ENCODE data around the gene NEAT1. TPM values are rescaled to one million over a fixed set of nuclear protein-coding genes. Genes with fewer than 3 reads are reported as not detected.
"Not testable (repeated sequence)": the region's sequence is repeated elsewhere in the genome, so short reads cannot be mapped to it uniquely, and the experiment has no call there.

NEAT1 gene
- total RNA-seq, 1 donor from 2014 or later: 411 TPM

DNA sequence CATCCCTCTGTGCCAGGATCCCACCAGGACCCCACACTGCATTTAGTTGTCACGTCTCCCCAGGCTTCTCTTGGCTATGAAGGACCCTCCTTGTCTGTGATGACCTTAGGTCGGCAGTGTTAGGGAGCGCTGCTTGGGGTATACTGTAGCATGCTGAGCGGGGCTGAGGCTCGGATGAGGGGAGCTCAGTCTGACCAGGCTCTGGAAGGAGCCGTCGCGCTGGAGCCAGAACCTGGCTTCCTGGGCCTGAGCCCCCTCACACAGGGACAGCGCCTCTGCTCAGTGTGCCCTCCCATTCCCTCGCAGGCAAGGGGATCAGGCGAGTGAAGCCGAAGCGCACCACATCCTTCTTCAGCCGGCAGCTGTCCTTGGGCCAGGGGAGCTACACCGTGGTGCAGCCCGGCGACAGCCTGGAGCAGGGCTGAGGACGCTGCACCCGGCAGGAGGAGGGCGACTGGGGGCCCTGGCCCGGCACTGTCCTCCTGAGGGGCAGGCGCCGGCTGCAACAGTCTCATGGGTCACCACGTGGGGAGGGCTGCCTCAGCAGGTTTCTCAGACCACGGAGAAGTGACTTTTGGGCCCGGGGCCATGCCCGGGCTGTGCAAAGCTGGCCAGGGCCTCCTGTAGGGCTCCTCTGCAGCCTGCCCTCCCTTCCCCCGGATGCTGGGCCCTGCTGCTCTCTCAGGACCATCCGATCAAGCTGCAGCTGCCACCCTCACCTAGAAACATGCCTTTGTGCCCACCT lies 11.5 kb upstream of the NEAT1 start:
- Mint-ChIP-seq H3K4me1 (peaks cover 6% of the 10 kb centered on the region), H3K36me3 (ENCODE audit: low read depth) (peaks cover 36% of the 10 kb centered on the region), H3K27me3 (no peaks in the 10 kb centered on the region), H3K27ac (no peak overlapping the region), H3K9me3 (no peaks in the 10 kb centered on the region), H3K4me3 (no peak overlapping the region)
- DNase-seq: no peak
- intact Hi-C loops (cut with micrococcal nuclease): no loop called here

DNA sequence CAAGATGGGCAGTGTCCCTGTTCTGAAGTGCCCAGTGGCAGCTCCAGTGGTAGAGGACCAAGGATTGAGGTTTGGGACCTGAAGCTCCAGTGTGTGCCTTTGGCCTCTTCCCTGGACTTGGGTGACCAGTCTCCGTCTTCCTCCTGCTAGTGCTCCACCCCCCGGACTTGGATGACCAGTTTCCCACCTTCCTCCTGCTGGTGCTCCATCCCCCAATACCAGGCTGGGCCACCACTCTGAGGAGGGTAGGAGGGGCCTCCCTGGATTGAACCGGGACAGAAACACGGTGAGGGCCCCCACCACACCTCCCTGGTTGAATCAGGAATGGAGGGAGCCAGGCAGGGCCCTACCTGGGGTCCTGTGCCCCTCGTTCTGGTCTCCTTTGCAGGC lies 10.9 kb upstream of the NEAT1 start:
- intact Hi-C loops (cut with micrococcal nuclease): no loop called here
- H3K4me3 Mint-ChIP-seq: no peak overlapping the region
- H3K27me3 Mint-ChIP-seq: no peaks in the 10 kb centered on the region
- no peak for DNase-seq
- H3K4me1 Mint-ChIP-seq: peaks cover 10% of the 10 kb centered on the region
- H3K27ac Mint-ChIP-seq: no peak overlapping the region
- H3K9me3 Mint-ChIP-seq: no peaks in the 10 kb centered on the region
- H3K36me3 Mint-ChIP-seq (ENCODE audit: low read depth): peaks cover 34% of the 10 kb centered on the region

DNA sequence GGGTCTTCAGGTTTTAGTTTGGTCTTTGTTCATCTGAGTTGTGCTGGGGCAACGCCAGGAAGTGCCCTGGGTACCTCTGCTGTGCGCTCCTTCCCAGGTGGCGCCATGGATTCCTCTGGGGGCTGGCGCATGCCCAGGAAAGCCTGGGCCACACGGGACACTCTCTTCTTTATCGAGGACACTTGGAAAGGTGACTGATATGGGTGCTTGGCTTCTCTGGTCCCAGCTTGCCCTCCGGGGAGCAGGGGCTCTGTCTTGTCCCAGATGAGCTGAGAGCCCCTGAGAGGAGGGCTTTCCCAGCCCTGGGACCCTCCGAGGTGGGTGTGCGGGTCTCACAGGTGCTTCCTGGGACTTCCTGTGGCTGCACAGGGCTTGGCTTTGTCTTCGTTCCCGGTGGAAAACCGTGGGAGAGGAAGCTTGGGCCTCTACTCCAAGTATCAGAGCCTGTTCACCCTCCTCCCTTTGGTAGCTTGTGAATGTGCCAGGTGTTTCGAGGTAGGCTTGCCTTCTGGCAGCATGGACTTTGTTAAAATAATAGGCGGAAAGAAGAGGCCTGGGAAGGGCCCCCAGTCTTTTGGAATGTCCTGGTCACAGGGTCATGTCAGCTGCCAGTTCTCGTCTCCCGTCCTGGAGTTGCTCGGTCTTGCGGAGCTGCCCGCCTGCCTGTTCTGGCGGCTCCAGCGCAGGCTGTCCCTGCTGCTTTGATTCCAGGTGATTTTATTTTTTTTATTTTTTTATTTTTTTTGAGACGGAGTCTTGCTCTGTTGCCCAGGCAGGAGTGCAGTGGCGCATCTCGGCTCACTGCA lies 10.1 kb upstream of the NEAT1 start:
- intact Hi-C loops (cut with micrococcal nuclease): no loop called here
- no peak overlapping the region for H3K27ac Mint-ChIP-seq
- no peak overlapping the region for H3K4me3 Mint-ChIP-seq
- H3K4me1 Mint-ChIP-seq: peaks cover 18% of the 10 kb centered on the region
- H3K27me3 Mint-ChIP-seq: no peaks in the 10 kb centered on the region
- no peak for DNase-seq
- H3K9me3 Mint-ChIP-seq: no peaks in the 10 kb centered on the region
- H3K36me3 Mint-ChIP-seq (ENCODE audit: low read depth): peaks cover 29% of the 10 kb centered on the region

DNA sequence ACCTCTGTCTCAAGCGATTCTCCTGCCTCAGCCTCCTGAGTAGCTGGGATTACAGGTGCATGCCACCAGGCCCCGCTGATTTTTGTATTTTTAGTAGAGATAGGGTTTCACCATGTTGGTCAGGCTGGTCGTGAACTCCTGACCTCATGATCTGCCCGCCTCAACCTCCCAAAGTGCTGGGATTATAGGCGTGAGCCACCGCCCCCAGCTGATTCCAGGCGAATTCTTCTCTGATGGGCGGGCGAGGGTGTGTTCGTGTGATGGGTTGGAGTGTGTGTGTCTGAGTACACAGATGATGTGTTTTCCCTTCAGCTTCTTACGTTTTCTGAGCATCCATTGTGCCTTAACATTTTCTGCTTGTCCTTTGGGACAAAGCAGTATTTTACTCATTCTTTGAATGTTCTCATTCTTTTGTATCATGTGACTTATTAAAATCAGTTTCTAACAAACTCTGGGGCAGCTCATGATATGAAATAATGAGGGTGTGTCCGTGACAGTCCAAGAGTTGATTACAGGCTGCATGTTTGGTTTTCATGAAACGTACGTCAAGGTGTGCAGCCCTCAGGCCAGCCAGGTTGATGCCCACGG lies 9.4 kb upstream of the NEAT1 start:
- H3K9me3 Mint-ChIP-seq; intact Hi-C loops (cut with micrococcal nuclease); H3K4me3 Mint-ChIP-seq; H3K27me3 Mint-ChIP-seq; DNase-seq; H3K27ac Mint-ChIP-seq: not testable (repeated sequence)
- H3K36me3 Mint-ChIP-seq (ENCODE audit: low read depth): peaks cover 29% of the 10 kb centered on the region
- H3K4me1 Mint-ChIP-seq: peaks cover 25% of the 10 kb centered on the region

DNA sequence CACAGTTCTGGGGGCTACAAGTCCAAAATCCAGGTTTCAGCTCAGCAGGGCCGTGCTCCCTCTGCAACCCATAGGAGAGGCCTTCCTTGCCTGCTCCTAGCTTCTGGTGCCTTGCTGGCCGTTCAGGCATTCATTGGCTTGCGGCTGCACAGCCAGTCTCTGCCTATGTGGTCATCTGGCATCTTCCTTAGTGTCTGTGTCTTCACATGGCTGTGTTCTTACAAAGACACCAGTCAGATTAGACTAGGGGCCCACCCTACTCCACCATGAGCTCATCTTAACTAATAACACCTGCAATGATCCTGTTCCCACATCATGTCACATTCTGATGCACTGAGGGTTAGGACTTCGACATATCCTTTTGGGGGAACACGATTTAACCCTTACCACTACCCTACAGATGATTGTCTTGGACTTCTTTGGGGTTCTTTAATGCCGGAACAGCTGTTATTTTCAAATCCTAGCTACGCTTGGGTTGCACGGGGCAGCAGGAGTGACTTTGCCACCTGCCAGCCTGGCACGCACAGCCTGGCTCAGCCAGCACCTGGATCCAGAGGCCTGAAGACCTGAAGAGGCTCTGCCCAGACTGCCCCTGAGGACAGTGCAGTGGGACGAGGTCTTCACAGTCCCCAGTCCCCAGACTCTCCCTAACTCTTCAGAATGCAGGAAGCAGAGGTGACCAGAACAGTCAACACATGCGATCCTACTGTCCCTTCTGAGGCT lies 7.7 kb upstream of the NEAT1 start:
- Mint-ChIP-seq H3K4me1 (peaks cover 37% of the 10 kb centered on the region), H3K36me3 (ENCODE audit: low read depth) (peaks cover 17% of the 10 kb centered on the region), H3K9me3 (no peaks in the 10 kb centered on the region), H3K27me3 (no peaks in the 10 kb centered on the region), H3K4me3 (no peak overlapping the region), H3K27ac (peak overlapping the region; percentile 9)
- intact Hi-C loops (cut with micrococcal nuclease): no loop called here
- DNase-seq: no peak

DNA sequence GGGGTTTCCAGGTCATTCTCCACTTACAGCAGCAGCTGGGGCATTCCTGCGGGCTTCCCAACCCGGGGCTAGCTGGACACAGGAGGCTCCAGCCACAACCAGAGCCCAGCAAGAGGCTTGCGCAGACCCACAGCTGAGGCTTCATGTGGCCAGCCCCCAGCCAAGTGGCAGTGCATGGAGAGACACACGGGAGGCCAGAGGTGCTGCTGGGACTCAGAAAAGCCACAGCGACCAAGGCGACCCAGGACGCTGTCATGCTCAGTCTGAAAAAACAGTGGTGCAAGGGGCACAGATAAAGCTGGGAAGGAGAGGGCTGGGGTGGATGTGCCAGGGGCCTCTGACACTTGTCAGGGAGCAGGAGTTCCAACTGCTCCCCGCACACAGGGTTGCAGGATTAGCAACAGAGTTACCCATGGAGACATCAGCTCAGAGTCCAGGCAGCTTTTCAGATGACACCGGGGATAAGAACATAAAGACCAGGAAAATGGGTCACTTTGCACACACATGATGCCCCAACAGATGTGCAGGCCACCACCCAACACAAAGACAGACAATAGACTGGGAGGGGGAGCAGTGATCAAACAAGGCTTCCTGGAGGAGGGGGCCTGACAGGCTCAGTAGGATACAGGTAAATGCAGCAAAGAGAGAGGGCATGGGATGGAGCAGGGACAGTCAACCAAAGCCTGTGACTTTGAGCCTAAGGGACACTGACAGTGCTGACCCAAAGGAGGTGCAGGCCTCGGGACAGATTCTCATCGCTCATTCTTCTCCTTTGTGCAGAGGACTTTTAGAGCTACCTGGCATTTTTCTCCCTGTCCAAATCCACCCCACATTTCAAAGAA lies 6.9 kb upstream of the NEAT1 start:
- intact Hi-C loops (cut with micrococcal nuclease): loop anchor here (1.0 to 2.0 kb wide), 4 partner anchors 18 to 95 kb away; no protein-coding TSS in a partner anchor
- H3K4me3 Mint-ChIP-seq: peak overlapping the region; percentile 100
- peaks cover 17% of the 10 kb centered on the region for H3K36me3 Mint-ChIP-seq (ENCODE audit: low read depth)
- peak overlapping the region; percentile 100 for H3K27ac Mint-ChIP-seq
- no peak for DNase-seq
- H3K4me1 Mint-ChIP-seq: peaks cover 41% of the 10 kb centered on the region
- no peaks in the 10 kb centered on the region for H3K27me3 Mint-ChIP-seq
- H3K9me3 Mint-ChIP-seq: no peaks in the 10 kb centered on the region

DNA sequence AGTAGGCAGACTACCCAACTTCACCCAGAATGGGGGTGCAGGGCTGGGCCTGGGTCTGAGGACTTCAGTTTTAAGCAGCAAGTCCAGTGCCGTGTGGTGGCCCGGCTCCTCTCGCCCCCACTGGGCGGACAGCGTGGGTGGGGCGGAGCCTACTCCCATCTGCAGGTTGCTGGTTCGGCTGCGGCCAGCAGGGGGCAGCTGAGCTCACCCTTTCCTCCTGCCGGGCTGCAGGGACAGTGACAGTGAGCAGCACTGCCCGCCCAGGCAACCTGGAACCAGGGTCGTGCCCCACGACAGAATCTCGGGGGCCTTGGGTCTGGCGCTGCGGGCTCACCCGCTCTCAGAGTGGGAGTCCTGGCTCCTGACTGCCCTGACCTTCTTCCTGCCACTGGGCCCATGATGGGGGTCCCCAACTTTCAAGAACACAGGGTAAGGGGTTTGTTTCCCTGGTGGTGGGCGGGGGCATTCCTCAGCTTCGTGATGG lies 6.2 kb upstream of the NEAT1 start:
- peak; percentile 98 for DNase-seq
- no peaks in the 10 kb centered on the region for H3K9me3 Mint-ChIP-seq
- H3K27me3 Mint-ChIP-seq: no peaks in the 10 kb centered on the region
- H3K4me3 Mint-ChIP-seq: peak overlapping the region; percentile 100
- H3K36me3 Mint-ChIP-seq (ENCODE audit: low read depth): peaks cover 16% of the 10 kb centered on the region
- intact Hi-C loops (cut with micrococcal nuclease): loop anchor here (1.0 to 2.0 kb wide), 4 partner anchors 17 to 94 kb away; no protein-coding TSS in a partner anchor
- peaks cover 46% of the 10 kb centered on the region for H3K4me1 Mint-ChIP-seq
- peak overlapping the region; percentile 100 for H3K27ac Mint-ChIP-seq

DNA sequence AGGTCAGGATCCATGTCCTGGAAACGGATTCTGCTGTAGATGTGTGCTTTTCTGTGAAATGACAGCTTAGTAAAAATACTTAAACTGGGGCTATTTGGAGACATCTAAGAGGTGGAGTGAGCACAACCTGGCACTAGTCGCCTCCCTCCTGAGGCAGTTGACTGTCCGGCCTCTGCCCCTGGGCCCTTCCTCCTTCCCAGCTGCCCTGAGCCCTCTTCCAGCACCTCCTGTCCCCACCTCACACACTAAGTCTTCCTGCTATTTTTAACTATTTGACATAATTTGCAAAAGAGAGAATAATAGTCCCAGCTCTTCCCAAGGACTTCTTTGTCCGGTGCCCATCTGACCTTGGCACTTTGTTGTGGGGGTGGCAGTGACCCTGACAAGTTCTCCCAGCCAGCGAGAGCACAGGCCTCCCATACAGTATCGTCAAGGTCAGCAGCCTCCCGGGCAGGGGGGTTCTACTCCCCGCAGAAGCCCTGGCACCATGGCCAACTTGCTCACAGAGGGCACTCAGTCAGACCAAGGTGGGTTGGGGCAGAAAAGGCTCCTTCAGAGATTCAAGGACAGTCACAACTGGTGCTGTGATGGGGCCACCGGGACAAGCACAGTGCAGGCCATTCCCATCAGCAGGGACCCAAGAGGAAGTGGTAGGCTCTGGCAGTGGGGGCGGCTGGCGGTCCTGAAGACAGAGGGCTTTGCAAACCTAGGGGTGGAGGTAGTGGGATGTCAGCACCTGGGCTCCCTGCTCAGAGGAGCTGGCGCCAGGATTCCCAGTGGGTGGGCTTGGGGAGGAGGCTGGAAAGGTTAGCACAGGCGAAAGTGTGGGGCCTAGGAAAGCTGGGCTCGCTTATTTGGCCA lies 5.5 kb upstream of the NEAT1 start:
- intact Hi-C loops (cut with micrococcal nuclease): loop anchor here (1.0 to 2.0 kb wide), 4 partner anchors 16 to 93 kb away; no protein-coding TSS in a partner anchor
- Mint-ChIP-seq H3K36me3 (ENCODE audit: low read depth) (peaks cover 13% of the 10 kb centered on the region), H3K4me1 (peaks cover 47% of the 10 kb centered on the region)

DNA sequence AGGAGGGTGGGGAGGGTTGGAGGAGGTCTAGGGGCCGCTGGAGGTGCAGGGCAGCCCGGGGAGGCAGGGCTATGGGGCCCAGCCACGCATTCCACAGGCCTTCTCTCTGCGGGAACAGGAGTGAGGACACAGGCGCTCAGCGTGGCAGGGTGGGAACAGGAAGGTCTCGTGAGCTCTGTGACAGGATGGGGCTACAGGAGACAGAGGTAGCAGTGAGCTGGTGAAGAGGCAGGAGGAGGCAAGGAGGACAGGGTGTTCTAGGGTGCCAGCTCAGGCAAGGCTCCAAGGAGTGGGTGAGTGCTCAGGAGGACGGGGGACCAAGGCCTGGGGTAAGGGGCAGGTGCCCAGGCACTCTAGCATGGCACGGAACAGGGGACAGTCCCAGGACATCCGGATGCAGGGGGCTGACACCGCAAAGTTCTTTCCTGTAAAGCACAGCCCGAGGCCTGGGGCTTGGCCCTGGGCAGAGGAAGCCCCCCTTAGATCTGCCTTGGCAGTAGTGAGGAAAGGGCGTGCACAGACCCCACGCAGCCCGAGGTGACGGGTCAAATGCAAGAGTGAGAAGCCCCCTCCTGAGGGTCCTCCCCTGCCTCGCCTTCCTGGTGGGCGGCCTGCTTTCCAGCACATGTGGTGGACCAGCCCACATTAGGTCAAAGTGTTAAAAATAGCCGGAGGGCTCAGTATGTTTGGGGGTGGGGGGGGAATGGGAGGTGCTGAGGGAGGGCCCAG lies 4.7 kb upstream of the NEAT1 start:
- Mint-ChIP-seq H3K27me3 (peaks cover 3% of the 10 kb centered on the region), H3K4me3 (peak overlapping the region; percentile 100), H3K4me1 (peaks cover 51% of the 10 kb centered on the region), H3K36me3 (ENCODE audit: low read depth) (peaks cover 15% of the 10 kb centered on the region), H3K27ac (peak overlapping the region; percentile 100), H3K9me3 (no peaks in the 10 kb centered on the region)
- peak; percentile 82 for DNase-seq
- intact Hi-C loops (cut with micrococcal nuclease): loop anchor here (1.0 to 2.0 kb wide), 3 partner anchors 8 to 59 kb away; partner anchors contain the start of gene SLC25A45

More for the DNA sequence above, 5.5 kb upstream of the NEAT1 start:
- H3K27me3 Mint-ChIP-seq: no peaks in the 10 kb centered on the region
- H3K9me3 Mint-ChIP-seq: no peaks in the 10 kb centered on the region
- DNase-seq: peak; percentile 81
- H3K27ac Mint-ChIP-seq: peak overlapping the region; percentile 100
- H3K4me3 Mint-ChIP-seq: peak overlapping the region; percentile 100

DNA sequence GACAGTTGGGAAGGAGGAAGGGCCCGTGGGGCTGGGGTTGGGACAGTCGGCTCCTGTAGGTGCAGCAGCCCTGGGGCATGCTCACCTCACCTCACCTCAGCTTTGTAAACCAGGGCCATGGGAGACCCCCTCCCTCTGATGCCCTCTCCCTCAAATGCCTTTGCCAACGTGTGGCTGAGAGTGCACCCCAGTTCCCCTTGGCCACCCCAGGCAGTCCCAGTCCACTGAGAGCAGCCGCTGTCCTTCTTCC lies 4.2 kb upstream of the NEAT1 start:
- peaks cover 5% of the 10 kb centered on the region for H3K27me3 Mint-ChIP-seq
- H3K4me3 Mint-ChIP-seq: peak overlapping the region; percentile 100
- H3K36me3 Mint-ChIP-seq (ENCODE audit: low read depth): peaks cover 18% of the 10 kb centered on the region
- H3K4me1 Mint-ChIP-seq: peaks cover 53% of the 10 kb centered on the region
- intact Hi-C loops (cut with micrococcal nuclease): loop anchor here (1.0 kb wide), 2 partner anchors 8 to 36 kb away; partner anchors contain the start of gene SLC25A45
- H3K27ac Mint-ChIP-seq: peak overlapping the region; percentile 100
- no peak for DNase-seq
- H3K9me3 Mint-ChIP-seq: no peaks in the 10 kb centered on the region

DNA sequence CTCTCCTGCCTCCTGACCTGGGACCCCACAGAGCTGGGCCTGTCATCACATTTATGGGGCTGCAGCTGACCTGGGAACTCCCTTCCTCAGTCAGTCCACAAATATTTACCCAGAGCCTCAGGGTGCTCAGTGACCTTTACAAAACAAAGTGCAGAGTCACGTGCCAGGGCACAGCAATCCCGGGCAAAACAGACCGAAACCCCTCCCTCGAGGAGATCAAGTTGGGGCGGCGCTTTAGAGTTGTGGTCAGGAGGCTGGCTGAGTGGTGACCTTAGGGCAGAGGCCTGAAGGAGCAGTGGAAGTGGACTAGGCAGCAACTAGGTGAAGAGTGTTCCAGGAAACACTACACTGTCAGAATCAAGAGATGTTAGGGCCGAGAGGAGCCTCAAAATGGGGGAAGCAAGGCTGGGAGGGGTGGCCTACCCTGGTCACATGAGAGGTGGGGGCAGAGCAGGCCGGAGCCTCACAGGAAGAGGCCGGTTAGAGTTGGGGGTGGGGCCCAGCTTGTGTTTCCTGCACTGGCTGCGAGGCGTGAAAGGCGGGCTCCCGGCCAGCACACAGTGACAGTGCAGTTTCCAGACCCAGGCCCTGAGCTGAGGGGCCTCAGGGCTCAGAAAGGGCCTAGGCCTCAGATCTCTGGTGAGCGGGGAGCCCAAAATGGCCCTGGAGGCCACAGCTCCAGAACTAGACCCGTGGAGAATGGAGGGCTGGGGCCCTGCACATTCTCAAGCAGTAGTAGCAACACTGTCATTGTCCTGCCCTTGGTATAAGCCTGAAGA lies 3.7 kb upstream of the NEAT1 start:
- Mint-ChIP-seq H3K27me3 (peaks cover 5% of the 10 kb centered on the region), H3K36me3 (ENCODE audit: low read depth) (peaks cover 20% of the 10 kb centered on the region), H3K4me1 (peaks cover 55% of the 10 kb centered on the region), H3K27ac (peak overlapping the region; percentile 100), H3K4me3 (peak overlapping the region; percentile 100), H3K9me3 (no peaks in the 10 kb centered on the region)
- intact Hi-C loops (cut with micrococcal nuclease): loop anchor here (1.0 kb wide), 2 partner anchors 7 to 37 kb away; partner anchors contain the start of gene SLC25A45
- DNase-seq: peak; percentile 96

Data from activated CD4-positive, alpha-beta T cell treated with anti-CD3 and anti-CD28 coated beads, Interleukin-2, amount 10 ng/mL, durations not matched to agents 24 days and 14 days (primary cell).